HG02571 (cell line): ENCODE results near the gene MAMDC4.

Experiments
- ATAC-seq: cut with Tn5 transposase; IDR thresholded peaks from one replicate; pipeline ENCODE4 v1.9.1; 2021; ENCODE audit warnings: mild to moderate bottlenecking, moderate library complexity; ENCODE audit not compliant: unreplicated experiment

MAMDC4 gene

DNA sequence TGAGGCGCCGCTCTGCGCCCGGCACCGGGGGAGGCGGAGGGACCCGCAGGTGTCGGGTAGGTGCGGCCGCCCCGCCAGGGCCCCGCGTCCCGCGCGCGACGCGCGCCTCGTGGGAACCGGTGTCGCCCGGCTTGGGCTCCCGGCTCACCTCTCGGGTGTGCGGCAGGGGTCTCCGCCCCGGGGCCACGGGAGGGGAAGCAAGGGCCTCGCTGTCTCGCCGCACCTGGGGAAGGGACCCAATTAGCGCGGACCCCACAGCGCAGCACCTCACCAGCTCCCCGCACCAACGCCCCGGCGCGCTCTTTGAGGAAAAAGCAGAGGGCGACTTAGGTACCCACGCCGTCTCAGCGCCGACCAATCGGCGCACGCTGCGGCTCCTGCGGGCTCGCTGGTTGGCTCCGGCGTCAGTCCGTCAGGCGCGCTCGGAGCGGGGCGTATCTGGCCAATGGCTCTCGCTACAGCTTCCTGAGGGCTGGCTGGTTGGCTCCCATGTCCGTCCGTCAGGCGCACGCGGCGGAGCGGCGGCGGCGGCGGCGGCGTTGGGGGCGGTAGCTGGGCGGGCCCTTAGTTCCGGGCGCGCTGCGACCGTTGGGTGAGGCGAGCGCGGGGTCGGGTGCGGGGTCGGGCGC is 33.9 kb downstream of the MAMDC4 start, which contains the start of gene TRAF2:
Gene TRAF2, plus strand, starts transcription at position 567 of the 629 bp plus-strand sequence. CDS start 12,225 bp downstream, outside the sequence.
- peak; percentile 76 for ATAC-seq

- ATAC-seq, result peak; percentile 22
Measured at GRCh38 chr9:136886610-136887597, 34.8 kb downstream of the MAMDC4 start.

GRCh38 chr9:136888454-136888853 is 36.3 kb downstream of the MAMDC4 start:
- no peak for ATAC-seq

DNA sequence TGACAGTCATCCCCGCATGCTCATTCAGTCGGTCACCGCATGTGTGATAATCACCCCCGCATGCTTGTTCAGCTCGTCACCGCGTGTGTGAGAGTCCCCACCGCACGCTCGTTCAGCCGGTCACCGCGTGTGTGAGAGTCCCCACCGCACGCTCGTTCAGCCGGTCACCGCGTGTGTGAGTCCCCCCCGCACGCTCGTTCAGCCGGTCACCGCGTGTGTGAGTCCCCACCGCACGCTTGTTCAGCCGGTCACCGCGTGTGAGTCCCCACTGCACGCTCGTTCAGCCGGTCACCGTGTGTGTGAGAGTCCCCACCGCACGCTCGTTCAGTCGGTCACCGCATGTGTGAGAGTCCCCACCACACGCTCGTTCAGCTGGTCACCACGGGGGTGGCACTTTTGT is 37.7 kb downstream of the MAMDC4 start:
- ATAC-seq, result no peak

DNA sequence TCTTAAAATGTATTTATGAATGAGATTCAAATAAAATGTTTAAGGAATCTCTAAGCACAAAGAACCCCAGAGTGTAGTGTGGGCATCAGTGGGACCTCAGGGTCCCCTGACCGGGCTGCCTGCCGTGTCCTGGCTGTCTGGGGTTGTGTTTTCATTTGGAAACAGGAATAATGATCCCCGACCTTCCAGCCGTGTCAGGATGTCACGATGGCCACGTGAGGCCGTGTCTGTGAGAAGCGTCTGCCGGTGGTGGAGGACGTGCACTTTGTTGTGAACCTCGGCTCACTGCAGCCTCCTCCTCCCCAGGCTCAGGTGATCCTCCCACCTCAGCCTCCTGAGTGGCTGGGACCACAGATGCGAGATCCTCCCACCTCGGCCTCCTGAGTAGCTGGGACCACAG is 38.5 kb downstream of the MAMDC4 start:
- no peak for ATAC-seq

- ATAC-seq, result no peak
Measured at GRCh38 chr9:136896027-136896426, 43.9 kb downstream of the MAMDC4 start.

- no peak for ATAC-seq
Measured at GRCh38 chr9:136898483-136899100, 46.4 kb downstream of the MAMDC4 start.

DNA sequence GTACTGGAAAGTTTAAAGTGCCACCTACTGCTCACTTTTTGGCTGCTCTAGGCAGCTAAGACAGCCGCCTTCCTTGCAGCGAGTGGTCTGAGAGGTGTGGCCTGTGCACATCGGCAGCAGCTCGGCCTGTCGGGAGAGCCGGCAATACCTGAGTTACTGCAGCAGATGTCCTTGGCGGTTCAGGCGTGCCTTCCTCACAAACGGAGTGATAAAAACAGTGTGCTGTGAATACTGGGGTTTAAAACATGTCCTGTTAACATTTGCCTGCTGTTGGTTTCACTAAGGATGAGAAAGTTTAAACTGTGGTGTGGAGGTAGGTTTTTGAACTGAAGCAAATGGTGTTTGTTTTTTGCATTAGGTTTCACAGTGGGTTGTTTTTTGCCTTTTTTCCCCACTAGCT is 47.0 kb downstream of the MAMDC4 start:
- peak; percentile 36 for ATAC-seq

DNA sequence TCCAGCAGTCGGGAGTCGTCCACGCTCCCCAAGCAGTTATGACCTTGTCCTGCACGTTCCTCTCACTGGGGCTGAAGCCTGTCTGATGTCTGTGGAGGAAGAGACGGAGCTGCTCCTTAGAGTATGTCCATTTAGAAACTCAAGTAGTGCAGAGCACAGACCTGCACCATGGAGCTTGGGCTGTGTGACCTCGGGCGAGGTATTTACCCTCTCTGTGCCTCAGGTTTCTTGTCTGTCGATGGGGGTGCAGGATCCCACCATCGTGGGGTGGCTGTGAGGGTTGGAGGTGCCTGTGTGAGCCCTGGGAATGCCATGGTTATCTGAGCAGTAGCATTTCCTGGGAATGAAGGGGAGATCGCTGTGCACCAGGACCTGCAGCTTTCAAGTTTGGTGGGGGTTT is 48.4 kb downstream of the MAMDC4 start:
- ATAC-seq, result no peak

- ATAC-seq, result no peak
Measured at GRCh38 chr9:136900988-136901515, 48.9 kb downstream of the MAMDC4 start.

DNA sequence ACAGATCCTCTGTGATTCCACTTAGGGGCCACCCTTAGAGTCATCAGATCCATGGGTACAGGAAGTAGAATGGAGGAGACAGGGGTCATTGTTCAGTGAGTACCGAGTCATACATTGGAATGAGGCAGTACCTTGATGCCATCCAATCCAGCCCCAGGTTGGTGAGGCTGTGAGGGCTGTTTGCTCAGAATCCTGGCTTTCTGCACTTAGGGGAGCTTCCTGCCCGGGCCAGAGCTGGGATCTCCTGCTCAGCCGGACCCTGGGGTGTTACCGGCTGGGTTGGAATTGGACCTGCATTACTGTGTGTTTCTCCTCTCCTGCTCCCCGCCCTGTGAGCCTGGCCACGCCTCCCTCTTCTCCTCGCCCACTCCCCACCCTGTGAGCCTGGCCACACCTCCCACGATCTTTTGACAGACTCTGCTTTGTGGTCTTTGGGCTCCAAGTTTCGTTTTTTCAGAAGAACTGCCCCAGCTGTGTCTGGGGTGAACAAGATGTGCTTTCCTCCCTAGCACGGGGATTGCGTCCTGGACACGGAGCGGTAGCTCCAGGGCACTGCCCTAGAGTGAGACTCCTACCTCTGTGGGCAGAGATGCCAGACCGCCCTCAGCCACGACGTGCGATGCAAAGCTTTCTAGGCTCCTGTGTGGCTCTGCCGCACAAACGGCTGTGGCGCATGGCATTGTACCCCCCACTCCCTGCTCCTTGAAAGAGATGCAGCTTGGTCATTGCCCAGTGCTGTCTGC is 49.5 kb downstream of the MAMDC4 start:
- peak; percentile 52 for ATAC-seq

DNA sequence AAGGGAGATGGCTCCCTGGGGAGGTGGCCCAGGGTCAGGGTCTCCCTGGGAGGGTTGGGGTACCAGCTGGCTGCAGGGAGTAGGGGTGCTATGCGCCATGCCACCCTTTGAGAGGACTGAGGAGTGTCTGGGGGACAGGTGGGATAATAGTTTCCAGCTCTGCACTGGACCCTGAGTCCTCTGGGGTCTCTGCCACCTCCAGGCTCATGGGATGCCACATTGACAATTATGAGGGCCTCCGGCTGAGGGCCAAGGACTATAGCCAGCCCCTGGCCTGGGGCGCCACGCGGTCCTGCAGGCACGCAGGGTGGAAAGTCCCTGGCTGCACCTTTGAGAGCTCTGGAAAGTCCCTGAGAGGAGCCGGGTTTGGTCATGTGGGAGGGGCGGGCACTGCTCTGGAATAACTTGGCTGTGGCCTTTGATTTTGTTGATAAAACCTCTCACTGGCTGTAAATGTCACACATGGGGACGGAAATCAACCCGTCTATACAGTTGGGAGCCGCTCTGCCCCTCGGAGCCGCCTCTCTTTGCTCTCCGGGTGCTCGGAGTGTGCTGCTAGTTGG is 50.2 kb downstream of the MAMDC4 start:
- peak; percentile 38 for ATAC-seq

GRCh38 chr9:136903041-136903554 is 51.0 kb downstream of the MAMDC4 start:
- ATAC-seq, result no peak

GRCh38 chr9:136906266-136906665 is 54.1 kb downstream of the MAMDC4 start:
- ATAC-seq, result no peak

DNA sequence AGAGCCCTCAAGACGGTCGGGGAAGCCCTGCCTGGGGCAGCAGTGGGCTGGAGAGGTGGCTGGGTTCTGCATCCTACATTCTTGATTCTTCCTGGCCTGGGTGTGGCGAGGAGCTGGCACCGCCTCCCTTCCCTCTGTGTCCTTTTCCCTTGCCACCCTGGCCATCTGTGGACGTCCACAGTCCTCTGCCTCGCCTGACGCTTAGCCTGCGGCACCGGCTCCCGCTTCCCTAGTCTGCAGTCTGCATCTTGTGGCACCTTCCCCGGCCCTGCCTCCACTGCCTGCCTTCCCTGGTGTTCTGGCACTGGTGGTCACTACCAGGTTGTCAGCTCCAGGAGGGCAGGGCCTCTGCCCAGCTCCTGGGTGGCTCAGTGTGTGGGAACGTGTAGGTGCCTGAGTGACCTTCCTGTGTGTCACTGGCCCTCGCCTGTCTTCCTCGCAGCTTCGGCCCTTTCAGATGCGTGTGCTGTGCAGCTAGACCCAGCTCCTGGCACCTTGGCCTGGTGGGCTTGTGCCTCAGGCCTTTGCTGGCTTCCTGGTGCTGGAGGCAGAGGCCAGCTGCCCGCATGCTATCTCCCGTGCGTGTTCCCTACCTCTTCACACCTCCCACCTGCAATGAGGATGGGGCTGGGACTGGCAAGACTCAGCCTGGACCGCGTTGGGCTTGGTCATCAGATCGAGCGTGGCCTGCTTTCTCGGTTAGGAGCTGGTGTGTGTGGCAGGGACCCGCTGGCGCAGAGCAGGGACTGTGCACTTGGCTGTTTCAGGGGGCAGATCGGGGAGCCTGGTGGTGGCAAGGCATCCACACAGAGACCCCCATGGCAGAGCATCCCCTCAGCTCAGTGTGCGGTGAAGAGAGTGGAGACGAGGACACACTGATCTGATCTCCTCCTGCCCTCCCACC is 55.1 kb downstream of the MAMDC4 start:
- ATAC-seq, result no peak
